GM19467 (cell line): ENCODE data around the gene SNED1.
A peak's percentile ranks its signal among the peaks of the same experiment; 100 is the strongest.

Experiments used
- ATAC-seq: cut with Tn5 transposase; IDR thresholded peaks from one replicate; pipeline ENCODE4 v1.9.1; 2021; ENCODE audit warnings: mild to moderate bottlenecking, moderate library complexity; ENCODE audit not compliant: unreplicated experiment

SNED1 gene

DNA sequence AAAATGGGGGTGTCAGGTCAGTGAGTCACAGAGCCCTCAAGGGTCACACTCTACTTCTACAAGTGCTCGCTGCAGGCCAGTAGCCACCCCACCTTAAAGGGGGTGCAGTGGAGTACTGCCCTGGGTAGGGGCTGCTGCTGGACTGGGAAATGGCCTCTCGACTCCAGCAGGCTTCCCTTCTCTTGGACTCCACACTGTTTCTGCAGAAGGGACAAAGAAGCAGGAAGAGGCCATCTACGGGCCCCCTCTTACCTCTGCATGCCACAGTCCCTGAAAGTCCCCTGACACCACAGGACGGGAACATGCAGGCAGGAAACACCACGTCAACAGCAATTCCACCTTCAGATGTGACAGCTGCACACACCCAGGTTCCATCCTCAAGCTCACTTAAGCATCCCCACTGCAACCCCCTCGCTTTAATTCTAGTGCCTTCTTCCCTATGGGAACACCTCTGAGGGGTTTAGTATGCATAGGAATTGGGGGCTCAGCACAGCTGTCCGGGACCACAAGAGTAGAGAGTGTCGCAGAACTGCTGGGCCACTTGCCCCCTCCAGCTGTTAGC, 22.3 kb downstream of the SNED1 start:
- no peak for ATAC-seq

DNA sequence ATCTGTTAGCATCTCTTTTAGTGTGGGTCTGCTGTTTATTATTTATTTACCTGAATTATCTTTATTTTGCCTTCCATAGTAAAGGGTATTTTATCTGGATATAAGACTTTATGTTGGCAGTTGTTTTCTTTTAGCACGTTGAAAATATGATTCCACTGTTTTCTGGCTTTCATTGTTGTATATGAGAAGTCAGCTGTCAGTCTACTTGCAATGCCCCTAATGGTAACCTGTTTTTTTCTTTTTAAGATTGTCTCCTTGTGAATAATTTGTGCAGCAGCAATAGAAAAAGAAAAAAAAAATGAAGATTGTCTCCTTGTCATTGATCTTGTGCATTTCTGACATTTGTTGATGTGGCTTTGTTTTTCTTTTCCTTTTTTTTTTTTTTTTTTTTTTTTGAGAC, 27.2 kb downstream of the SNED1 start:
- no peak for ATAC-seq

DNA sequence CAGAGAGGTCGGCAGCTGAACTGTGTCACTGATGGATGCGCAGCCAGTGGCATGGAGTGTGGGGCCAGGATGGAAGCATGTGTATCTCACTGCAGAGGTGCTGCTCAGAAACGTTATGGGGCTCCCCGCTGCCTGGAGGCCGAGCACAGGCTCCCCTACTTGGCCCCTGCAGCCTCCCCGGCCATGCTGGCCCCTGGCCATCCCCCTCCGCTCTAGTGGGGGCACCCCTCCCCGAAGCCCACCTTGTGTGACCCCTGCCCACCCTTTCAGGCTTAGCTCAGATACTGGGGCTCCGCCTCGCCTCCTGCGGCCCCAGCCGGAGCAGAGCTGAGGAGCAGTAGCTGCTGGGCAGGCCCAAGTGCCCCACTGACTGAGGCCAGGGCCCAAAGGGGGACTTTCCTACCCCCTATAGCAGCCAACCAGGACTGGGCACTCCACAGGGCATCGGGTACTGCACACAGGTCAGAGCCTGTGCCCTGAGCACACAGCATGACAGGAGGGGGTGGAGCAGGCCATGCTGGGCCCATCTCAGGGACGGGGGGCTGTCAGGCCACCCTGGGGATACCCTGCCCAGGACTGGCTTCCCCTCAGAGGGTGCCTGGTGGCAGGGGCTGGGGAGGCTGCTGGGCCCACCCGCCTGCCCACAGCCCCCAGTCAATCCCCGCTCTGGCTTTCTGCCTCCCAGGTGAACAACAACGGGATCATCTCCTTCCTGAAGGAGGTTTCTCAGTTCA, 31.3 kb downstream of the SNED1 start:
- ATAC-seq = no peak

DNA sequence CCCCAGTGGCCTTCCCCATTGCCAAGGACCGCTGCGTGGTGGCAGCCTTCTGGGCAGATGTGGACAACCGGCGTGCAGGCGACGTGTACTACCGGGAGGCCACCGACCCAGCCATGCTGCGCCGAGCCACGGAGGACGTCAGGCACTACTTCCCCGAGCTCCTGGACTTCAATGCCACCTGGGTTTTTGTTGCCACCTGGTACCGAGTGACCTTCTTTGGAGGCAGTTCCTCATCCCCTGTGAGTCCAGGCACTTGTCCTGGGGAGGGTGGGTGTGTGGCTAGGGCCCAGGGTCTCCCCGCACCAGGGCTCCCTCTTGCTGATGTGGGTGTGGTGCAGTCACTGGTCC, 31.9 kb downstream of the SNED1 start:
- no peak for ATAC-seq

DNA sequence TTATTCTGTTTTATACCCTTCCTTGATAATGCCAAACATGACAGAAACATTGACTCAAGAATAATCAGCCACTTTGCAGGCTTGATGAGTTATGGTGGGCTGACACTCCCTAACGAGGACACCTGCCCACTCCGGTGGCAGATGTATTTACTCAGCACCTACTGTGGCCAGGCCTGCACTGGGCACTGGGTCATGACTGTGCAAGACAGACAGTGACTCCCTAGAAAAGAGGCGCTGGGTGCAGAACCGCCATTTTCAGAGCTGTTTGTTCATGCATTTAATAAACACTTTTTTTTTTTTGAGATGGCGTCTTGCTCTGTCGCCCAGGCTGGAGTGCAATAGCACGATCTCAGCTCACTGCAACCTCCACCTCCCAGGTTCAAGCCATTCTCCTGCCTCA, 32.5 kb downstream of the SNED1 start:
- ATAC-seq = no peak

DNA sequence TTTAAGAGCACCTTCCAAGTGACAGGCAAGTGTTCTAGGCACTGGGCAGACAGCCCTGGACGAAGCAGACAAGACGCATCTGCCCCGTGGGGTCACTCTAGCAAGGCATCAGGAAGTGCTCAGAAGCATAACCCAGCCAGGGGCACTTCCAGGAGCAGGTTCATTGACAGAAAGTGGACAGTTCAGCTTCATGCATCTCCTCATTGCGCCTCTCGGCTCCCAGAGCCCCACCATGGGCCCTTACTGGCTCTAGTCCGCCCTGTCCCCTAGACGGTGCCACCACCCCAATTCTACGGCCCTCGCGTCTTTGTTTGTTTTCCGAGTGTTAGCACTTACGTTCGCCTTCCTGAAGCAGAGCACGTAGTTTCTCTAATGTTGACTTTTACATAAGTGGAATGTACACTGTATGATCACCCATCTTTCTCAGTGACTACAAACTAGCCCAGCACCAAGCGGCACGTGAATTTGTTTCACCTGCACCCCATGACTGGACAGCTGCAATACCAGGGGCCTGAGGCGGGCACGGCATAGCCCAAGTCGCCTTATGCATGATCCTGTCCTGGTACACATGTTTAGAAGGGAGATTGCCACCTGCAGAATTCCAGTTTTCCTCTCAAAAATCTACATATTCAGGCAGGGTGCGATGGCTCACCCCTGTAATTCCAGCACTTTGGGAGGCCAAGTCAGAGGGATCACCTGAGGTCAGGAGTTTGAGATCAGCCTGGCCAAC, 33.2 kb downstream of the SNED1 start:
- no peak for ATAC-seq

DNA sequence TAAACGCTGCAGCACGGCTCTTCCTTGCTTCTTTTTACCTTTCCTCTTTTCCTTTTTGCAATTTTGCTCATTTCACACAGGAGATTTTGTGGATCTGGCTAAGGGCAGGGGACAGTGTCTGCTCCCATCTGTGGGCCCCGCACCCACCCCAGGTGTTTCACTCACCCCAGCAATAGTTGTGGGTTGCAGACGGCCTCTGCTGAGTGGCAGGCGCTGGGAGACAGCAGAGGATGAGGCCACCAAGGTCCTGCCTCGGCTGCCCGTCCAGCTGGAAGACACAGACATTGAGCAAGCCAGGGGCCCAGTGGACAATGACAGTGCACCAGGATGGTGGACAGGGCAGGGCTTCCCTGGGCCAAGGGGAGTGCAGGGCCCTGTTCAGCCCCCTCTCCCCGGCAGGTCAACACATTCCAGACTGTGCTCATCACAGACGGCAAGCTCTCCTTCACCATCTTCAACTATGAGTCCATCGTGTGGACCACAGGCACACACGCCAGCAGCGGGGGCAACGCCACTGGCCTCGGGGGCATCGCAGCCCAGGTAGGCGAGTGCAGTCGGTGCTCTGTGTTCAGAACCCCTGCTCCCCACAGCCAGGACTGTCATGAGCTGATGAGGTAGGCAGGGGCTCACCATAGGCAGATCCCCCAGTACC, 35.0 kb downstream of the SNED1 start:
- no peak for ATAC-seq

DNA sequence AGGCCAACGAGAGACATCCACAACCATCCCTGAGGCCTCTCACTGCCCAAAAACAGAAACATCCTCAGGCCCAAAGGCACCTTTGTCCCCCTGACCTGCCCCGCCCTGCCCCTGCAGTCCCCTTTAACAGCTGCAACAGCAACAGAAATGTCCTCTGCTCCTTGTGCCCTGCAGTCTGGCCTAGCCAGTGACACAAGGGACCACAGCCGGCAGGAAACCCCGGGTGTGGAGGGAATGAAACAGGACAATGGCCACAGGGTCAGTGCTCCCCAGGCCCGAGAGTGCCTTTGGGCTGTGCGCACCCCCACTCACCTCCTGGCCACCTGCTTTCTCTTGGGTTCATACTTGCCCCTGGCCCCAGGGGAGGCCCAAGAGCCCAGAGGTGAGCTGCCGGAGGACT, 35.6 kb downstream of the SNED1 start:
- no peak for ATAC-seq

DNA sequence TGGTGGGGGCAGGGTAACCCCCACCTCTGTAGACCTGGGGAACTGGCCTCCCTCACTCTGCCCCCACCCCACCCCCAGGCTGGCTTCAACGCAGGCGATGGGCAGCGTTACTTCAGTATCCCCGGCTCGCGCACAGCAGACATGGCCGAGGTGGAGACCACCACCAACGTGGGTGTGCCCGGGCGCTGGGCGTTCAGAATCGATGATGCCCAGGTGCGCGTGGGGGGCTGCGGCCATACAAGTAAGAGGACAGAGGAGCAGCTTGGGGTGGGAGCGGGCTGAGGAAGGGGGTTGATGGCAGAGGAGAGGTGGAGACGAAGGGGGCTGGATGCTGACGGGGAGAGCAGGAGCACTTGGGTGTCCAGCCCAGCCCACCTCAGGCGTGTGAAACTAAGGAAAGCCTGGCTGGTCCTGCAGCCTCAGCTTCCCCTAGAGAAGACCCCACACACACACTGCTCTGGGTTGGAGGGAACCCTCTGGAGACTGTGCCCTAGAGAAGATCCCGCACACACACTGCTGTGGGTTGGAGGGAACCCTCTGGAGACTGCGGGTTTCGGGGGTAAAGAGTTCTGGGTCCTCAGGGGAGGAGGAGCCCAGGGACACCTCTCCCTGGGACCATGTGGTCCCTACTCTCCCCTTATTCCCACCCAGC, 36.2 kb downstream of the SNED1 start:
- no peak for ATAC-seq

DNA sequence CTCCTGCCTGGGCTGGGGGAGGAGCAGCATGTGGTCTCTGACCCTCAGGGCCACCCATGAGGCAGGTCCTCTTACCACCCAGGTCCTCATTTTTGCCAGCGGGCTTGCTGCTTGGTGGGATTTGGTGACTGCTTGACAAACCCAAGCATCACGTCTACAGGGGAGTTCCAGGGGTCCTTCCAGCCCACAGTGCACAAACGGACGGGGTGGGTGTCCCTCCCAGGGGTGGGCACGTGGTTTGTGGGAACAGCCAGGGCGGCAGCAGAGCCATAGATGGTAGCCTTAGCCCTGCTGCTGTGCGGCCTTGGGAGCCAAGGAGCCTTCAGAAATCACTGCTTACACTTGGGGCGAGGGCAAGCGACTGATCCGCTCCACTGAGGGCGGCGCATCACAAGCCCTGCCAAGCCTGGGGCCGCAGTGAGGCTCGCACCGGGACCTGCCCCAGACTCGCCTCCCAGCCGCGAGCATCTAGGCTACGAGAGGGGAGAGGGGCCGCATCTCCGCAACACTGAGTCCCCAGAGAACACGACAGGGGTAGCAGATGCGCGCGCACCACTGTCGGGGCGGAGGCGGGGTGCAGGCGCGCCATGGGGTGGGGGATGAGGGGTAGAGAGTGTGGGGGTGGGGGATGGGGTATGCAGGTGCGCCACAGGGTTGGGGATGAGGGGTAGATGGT, 36.9 kb downstream of the SNED1 start:
- ATAC-seq = no peak

DNA sequence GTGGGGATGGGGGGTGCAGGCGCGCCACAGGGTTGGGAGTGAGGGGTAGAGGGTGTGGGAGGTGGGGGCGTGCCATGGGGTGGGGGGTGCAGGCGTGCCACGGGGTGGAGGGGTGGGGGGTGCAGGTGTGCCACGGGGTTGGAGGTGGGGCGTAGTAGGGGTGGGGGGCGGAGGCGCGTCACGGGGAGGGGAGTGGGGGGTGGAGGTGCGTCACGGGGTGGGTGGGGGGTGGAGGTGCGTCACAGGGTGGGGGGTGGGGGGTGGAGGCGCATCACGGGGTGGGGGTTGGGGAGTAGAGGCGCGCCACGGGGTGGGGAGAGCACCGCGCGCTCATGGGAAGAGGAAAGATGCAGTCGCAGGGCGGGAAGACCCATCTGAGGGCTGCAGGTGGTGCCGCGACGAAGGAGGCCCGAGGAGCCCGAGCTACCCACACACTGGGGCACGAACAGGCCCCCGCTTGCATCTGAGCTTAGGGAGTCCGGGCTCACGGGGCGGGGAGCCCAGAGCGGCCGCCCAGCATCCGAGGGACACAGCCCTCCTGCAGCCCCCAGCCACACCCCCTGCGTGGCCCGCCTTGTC, 37.5 kb downstream of the SNED1 start:
- no peak for ATAC-seq

DNA sequence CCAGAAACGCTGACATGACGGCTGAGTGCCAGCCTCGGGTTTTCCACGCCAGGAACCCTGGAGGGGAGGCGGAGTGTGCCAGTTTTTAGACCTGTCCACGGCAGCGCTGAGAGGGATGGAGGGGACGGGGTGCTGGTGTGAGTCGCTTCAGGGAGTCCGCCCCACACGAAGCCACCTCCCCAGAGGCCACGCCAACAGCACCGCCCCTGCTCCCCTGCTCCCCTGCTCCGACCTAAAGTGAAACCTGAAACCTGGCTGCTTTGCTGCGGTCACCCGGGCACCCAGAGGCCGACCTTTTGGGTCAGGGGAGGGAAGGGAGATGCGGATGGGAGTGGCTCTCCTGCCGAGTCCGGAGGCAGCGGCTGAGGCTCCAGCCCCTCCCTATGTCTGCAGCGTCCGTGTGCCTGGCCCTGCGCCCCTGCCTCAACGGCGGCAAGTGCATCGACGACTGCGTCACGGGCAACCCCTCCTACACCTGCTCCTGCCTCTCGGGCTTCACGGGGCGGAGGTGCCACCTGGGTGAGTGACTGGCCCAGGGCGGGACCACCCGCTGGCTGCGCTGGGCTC, 38.1 kb downstream of the SNED1 start:
- peak; percentile 76 for ATAC-seq

DNA sequence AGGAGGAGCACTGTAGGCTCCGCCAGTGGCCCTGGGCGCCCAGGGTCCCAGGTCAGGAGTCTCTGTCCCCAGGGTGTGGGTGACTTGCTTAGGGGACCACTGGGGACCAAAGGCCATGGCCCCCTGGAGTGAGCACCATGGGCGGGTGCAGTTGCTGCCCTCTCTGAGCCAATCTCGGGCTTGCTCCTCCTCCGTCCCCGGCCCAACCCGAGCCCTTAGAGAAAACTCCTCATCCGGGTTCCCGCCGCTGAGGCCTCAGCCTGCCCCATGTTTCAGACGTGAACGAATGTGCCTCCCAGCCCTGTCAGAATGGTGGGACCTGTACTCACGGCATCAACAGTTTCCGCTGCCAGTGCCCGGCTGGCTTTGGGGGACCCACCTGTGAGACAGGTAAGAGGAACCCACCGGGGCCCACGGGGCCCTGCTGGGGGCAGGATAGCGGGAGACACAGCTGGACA, 38.6 kb downstream of the SNED1 start:
- ATAC-seq = no peak

DNA sequence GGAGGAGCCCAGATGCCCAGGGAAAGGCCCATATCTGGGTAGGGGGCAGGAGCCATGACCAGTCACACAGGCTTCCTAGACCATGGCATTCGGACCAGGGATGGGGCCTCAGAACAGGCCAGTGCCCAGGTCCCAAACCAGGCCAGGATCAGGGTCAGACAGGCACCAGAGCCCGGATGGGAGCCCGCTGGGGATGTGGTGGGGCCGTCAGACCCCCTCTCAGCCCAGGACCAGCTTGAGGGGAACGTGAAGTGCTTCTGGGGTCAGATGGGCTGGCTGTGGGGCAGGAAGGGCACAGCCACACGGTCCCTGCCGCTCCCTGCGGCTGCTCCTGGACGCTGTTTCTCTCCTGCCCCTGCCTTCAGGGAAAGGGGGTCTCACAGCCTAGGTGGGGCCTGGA, 39.1 kb downstream of the SNED1 start:
- no peak for ATAC-seq

DNA sequence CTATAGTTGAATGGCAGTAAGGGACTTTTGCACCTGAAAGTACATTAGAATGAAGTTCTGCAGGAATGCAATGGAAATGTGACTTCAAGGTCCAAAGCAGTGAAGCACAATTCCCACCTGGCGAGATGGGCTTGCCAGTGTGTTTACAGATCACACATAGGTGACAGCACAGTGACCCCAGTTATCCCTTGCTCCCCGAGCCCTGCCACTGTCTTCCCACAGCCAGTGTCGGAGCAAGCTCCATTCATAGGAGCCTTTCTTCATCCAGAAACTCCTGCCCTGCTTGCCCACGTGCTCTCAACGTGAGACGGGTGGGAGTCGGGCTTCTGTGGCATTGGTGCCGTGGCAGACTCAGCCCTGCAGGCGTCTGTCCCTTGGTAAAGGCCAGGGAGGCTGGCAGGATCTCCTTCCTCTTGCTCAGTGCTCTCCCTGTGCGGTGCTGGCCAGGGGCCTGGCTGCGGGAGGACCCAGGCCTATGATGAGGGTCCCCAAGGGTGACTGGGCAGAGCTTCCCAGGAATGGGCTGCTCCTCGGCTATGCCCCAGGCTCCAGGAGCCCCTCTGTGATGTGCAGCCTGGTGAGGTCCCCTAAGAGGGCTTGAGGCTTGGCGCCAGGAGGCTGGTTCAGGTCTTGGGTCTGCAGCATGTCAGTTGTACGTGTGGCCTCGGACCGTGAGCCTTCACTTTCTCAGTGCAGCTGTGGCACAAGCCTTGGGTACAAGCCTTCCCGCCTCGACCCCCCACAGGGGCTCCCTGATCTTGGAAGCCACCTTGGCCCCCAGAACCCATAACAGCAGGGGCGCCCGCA, 40.2 kb downstream of the SNED1 start:
- ATAC-seq = no peak

DNA sequence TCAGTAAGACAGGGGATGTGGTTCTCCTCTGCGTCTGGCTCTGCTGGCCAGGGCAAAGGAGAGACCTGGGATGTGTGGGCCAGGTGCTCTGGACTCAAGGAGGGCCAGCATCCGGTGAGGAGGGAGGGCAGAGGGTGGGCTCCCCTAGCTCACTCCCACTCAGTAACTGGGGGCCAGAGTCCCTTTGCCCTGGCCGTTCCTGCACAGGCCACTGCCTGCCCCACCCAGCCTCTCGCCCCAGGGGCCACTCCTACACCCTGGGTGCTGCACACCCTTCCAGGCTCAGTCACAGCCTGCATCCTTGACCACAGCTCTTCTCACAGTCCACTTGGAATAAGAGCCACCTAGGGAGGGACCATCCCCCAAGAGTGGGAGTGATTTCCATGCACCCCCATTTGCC, 41.0 kb downstream of the SNED1 start:
- ATAC-seq = no peak

DNA sequence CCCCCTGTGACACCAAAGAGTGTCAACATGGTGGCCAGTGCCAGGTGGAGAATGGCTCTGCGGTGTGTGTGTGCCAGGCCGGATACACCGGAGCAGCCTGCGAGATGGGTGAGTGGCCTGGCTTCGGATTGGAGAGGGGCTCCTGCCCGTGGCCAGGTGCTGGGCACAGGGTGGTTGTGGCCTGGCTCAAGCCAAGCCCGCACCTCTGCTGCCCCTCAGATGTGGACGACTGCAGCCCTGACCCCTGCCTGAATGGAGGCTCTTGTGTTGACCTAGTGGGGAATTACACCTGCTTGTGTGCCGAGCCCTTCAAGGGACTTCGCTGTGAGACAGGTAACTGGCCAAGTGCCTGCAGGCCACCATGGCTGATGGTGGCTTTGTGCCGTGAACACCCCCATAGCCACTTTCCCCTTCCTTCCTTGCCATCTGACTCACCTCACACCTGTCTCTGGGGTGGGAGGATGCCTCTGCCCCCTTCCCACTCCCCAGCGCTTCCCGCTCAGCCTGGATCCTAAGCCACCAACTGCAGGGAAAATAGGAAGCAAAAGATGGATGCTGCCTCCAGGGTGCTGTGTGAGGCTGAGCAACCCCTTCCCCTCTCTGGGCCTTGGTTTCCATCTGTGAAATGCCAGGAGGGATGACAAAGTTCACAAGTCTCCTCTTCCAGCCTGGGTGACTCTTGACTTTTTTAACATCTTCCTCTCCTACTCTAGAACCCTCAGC, 41.8 kb downstream of the SNED1 start:
- ATAC-seq = no peak

DNA sequence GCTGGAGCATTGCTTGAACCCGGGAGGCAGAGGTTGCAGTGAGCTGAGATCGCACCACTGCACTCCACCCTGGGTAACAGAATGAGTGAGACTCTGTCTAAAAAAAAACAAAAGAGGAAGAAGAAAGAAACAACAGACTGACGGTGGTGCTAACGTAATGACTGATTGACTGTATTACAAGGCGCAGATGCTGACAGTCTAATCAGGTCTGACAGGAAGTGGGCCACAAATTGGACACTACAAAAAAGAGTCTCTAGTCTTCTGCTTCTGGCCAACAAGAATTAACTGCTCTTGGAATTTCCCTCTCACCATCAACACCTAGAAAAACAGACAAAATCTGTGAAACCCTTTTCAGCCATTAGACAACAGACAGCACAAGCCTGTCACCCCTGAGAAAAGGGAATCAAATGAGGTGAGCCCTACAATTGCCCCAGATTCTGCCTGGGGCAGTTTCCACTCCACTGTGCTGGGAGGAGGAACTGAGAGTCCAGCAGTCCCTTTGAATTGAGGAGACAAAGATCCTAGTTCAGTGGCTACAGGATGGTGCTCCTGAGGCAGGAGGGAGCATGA, 43.3 kb downstream of the SNED1 start:
- ATAC-seq = no peak
